A673 (cell line): ENCODE results near the gene HECW1. TPM values are rescaled to one million over a fixed set of nuclear protein-coding genes. Genes with fewer than 3 reads are reported as not detected.

Source experiments
- BruUV-seq: library from RNA; stranded (reverse); fragments of 400-500 nt; replicated peaks from 2 replicates; lab custom pipeline; 2021; lab: Mats Ljungman, UMichigan
- CTCF ChIA-PET: fragments of 300-600 bp; sonication (Branson Sonifier 250); formaldehyde crosslinking; loops from one replicate; lab custom pipeline; 2022; ENCODE audit warnings: antibody characterized with exemption; lab: Charles Lee
- POLR2A ChIA-PET: fragments of 300-600 bp; sonication (Branson Sonifier 250); formaldehyde crosslinking; loops from one replicate; lab custom pipeline; 2022; ENCODE audit warnings: antibody characterized with exemption; ENCODE audit not compliant: low non-redundant PET; lab: Charles Lee
- DNase-seq: peaks from one replicate; pipeline ENCODE4 v3.0.0-alpha.2; 2015; ENCODE audit warnings: low spot score
- H3K27ac ChIP-seq: fragments of 200-600 bp; sonication (generic); 2 replicates; pipeline ENCODE4 v1.5.1; 2016; ENCODE audit warnings: mixed run types, low read depth, mild to moderate bottlenecking, mixed read lengths, antibody characterized with exemption, low read length; ENCODE audit not compliant: poor library complexity, severe bottlenecking
- H3K27me3 ChIP-seq: fragments of 200-600 bp; sonication (generic); replicated peaks from 2 replicates; pipeline ENCODE4 v1.6.1; 2017; ENCODE audit warnings: mixed run types, low read depth, mild to moderate bottlenecking, mixed read lengths, antibody characterized with exemption, low read length; ENCODE audit not compliant: insufficient read depth, poor library complexity
- H3K36me3 ChIP-seq: fragments of 200-600 bp; sonication (generic); 2 replicates; pipeline ENCODE4 v1.6.1; 2016; ENCODE audit warnings: mixed run types, mild to moderate bottlenecking, mixed read lengths, antibody characterized with exemption, low read length; ENCODE audit not compliant: insufficient read depth, poor library complexity, severe bottlenecking
- H3K4me1 ChIP-seq: fragments of 200-600 bp; sonication (generic); 2 replicates; pipeline ENCODE4 v1.6.1; 2017; ENCODE audit warnings: mixed run types, mild to moderate bottlenecking, mixed read lengths, antibody characterized with exemption, low read length; ENCODE audit not compliant: insufficient read depth, poor library complexity, severe bottlenecking
- H3K4me3 ChIP-seq: fragments of 200-600 bp; sonication (generic); 2 replicates; pipeline ENCODE4 v1.5.1; 2016; ENCODE audit warnings: low read depth, mixed run types, mild to moderate bottlenecking, mixed read lengths, low read length; ENCODE audit not compliant: poor library complexity, severe bottlenecking
- H3K9me3 ChIP-seq: fragments of 200-600 bp; sonication (generic); 2 replicates; pipeline ENCODE4 v1.6.1; 2016; ENCODE audit warnings: mixed run types, low read depth, mild to moderate bottlenecking, mixed read lengths, antibody characterized with exemption, low read length; ENCODE audit not compliant: poor library complexity, severe bottlenecking
- CTCF ChIP-seq: fragments of 300-800, 200-600 bp; sonication (generic); conservative IDR thresholded peaks from 2 replicates; pipeline ENCODE4 v1.5.1; 2017; ENCODE audit warnings: low read depth, mild to moderate bottlenecking, antibody characterized with exemption, low read length, moderate library complexity, mixed read lengths
- EZH2 ChIP-seq: fragments of 200-600 bp; sonication (generic); IDR thresholded peaks from 2 replicates; pipeline ENCODE4 v1.6.1; 2017; ENCODE audit warnings: borderline replicate concordance, low read depth, mild to moderate bottlenecking, mixed read lengths, antibody characterized with exemption, low read length; ENCODE audit not compliant: poor library complexity, severe bottlenecking
- intact Hi-C: fragments of 100-400 bp; cut with micrococcal nuclease; formaldehyde crosslinking; loops from one replicate; pipeline ENCODE4 v1.10.0; 2022; ENCODE audit not compliant: unreplicated experiment
- total RNA-seq: library from RNA; stranded (reverse); gene quantifications from 2 replicates; pipeline ENCODE4 v1.2.3, GENCODE V29; 2021

Gene HECW1
- total RNA-seq, 1 experiment from 2014 or later: 0.39 TPM

GRCh38 chr7:43195256-43195655, 82.8 kb downstream of the HECW1 start:
- CTCF ChIA-PET: no interaction called here
- DNase-seq: no peak
- intact Hi-C loops: no loop called here
- Histone ChIP-seq H3K27ac (no peak overlapping the region), H3K36me3 (no peaks in the 10 kb centered on the region), H3K9me3 (no peaks in the 10 kb centered on the region), H3K27me3 (no peaks in the 10 kb centered on the region), H3K4me1 (peaks cover 7% of the 10 kb centered on the region), H3K4me3 (no peak overlapping the region)
- TF ChIP-seq EZH2: no peak
- TF ChIP-seq CTCF: no peak
- BruUV-seq: no TSS peak
- POLR2A ChIA-PET: no interaction called here

GRCh38 chr7:43195768-43196167, 83.3 kb downstream of the HECW1 start:
- intact Hi-C loops: no loop called here
- peaks cover 7% of the 10 kb centered on the region for H3K4me1 ChIP-seq
- POLR2A ChIA-PET: no interaction called here
- no peak overlapping the region for H3K27ac ChIP-seq
- CTCF ChIA-PET: no interaction called here
- DNase-seq: no peak
- no peaks in the 10 kb centered on the region for H3K9me3 ChIP-seq
- H3K4me3 ChIP-seq: no peak overlapping the region
- no TSS peak for BruUV-seq
- no peaks in the 10 kb centered on the region for H3K27me3 ChIP-seq
- no peak for TF ChIP-seq CTCF
- TF ChIP-seq EZH2: no peak
- no peaks in the 10 kb centered on the region for H3K36me3 ChIP-seq

GRCh38 chr7:43196379-43196778, 83.9 kb downstream of the HECW1 start:
- CTCF ChIA-PET: no interaction called here

More at GRCh38 chr7:43196379-43196778, 83.9 kb downstream of the HECW1 start:
- Histone ChIP-seq H3K36me3 (no peaks in the 10 kb centered on the region), H3K4me1 (peaks cover 7% of the 10 kb centered on the region), H3K9me3 (no peaks in the 10 kb centered on the region), H3K27me3 (no peaks in the 10 kb centered on the region), H3K4me3 (no peak overlapping the region), H3K27ac (no peak overlapping the region)
- POLR2A ChIA-PET: no interaction called here
- no TSS peak for BruUV-seq
- no peak for TF ChIP-seq EZH2
- TF ChIP-seq CTCF: no peak
- no peak for DNase-seq
- intact Hi-C loops: no loop called here
